Umbilical cord (tissue), 2 donors: Measurements from ENCODE around the gene CHIT1. TPM values are rescaled to one million over a fixed set of nuclear protein-coding genes. Genes with fewer than 3 reads are reported as not detected.

Source experiments
- DNase-seq: peaks from one replicate; pipeline ENCODE4 v3.0.0-alpha.2; 2015; ENCODE audit warnings: low spot score
- total RNA-seq: library from RNA; depleted of rRNA; stranded (reverse); fragments of >200 nt; gene quantifications from one replicate; pipeline ENCODE4 v1.2.3, GENCODE V29; 2014; ENCODE audit warnings: low replicate concordance; ENCODE audit not compliant: insufficient read depth

The CHIT1 gene
- total RNA-seq, 1 donor from 2014 or later, result 1.4 TPM

GRCh38 chr1:203189951-203190352 lies 39.5 kb downstream of the CHIT1 start:
- peak; percentile 82 for DNase-seq

GRCh38 chr1:203188686-203189232 lies 40.7 kb downstream of the CHIT1 start:
- no peak for DNase-seq

GRCh38 chr1:203187689-203188264 lies 41.7 kb downstream of the CHIT1 start:
- DNase-seq, result no peak

- DNase-seq, result peak; percentile 71
These were observed 42.2 kb downstream of the CHIT1 start for GRCh38 chr1:203187304-203187685.

- DNase-seq, result no peak
These were observed 42.8 kb downstream of the CHIT1 start, which contains the start of gene CHI3L1 for GRCh38 chr1:203186446-203187303. Gene CHI3L1 (minus strand): TSS chr1:203186704. CDS start chr1:203186623, 81 bp downstream.

- DNase-seq, result no peak
These were observed 43.4 kb downstream of the CHIT1 start for GRCh38 chr1:203186091-203186445.

GRCh38 chr1:203185585-203185984 lies 43.9 kb downstream of the CHIT1 start:
- no peak for DNase-seq

GRCh38 chr1:203185061-203185461 lies 44.4 kb downstream of the CHIT1 start:
- DNase-seq, result no peak

GRCh38 chr1:203184467-203184866 lies 45.0 kb downstream of the CHIT1 start:
- no peak for DNase-seq

- no peak for DNase-seq
These were observed 45.6 kb downstream of the CHIT1 start for GRCh38 chr1:203183828-203184227.

- no peak for DNase-seq
These were observed 47.0 kb downstream of the CHIT1 start for GRCh38 chr1:203182387-203182953.

GRCh38 chr1:203181586-203182386 lies 47.7 kb downstream of the CHIT1 start:
- peak; percentile 71 for DNase-seq

- DNase-seq, result no peak
These were observed 48.7 kb downstream of the CHIT1 start for GRCh38 chr1:203180611-203181330.

GRCh38 chr1:203179667-203180005 lies 49.8 kb downstream of the CHIT1 start:
- no peak for DNase-seq

- no peak for DNase-seq
These were observed 50.4 kb downstream of the CHIT1 start for GRCh38 chr1:203178821-203179666.

- peak; percentile 86 for DNase-seq
These were observed 51.4 kb downstream of the CHIT1 start for GRCh38 chr1:203178083-203178482.

GRCh38 chr1:203177470-203178039 lies 51.9 kb downstream of the CHIT1 start:
- DNase-seq, result no peak

- DNase-seq, result no peak
These were observed 52.5 kb downstream of the CHIT1 start for GRCh38 chr1:203177036-203177405.

GRCh38 chr1:203176273-203177035 lies 53.0 kb downstream of the CHIT1 start:
- DNase-seq, result no peak
